Cerebellar cortex (tissue), 1 donor: ENCODE measurements around the gene TMEM44.
A peak's percentile ranks its signal among the peaks of the same experiment; 100 is the strongest.

Experiments used
- DNase-seq: peaks from one replicate; pipeline ENCODE4 v3.0.0-alpha.2; 2015; ENCODE audit warnings: low spot score

The TMEM44 gene

GRCh38 chr3:194633349-194634004 is at the start of gene TMEM44:
TMEM44 (minus strand) TSS chr3:194633419; CDS start chr3:194633215, 204 bp downstream.
- peak; percentile 42 for DNase-seq

DNA sequence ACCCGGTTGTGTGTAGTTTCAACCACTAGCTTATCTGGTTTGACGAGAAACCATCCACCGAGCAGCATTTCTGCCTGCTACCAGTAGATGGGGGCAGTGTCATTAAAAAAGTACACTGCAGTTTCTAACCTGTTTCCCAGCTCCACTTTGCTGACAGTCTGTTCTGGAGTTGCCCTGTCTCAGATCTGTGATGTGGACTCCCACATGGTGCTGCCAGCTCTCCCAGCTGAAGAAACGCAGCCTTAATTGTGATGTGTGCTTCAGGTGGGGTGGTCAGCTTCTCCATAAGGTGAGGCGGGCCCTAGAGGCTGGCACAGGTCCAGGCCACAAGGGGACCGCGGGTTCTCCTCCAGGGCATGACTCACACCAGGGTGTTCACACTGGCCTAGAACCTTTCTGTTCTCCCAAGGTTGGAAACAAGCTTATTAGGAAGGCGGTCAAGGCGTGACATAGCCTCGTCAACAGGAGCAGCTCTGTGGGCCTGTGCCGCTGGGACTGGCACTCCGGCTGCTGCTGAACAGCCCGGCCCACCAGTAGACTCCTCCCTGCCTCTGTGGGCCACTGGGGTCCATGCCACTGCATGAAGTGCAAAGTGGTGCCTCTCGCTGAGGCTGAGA is 49.6 kb upstream of the TMEM44 start:
- peak; percentile 91 for DNase-seq

DNA sequence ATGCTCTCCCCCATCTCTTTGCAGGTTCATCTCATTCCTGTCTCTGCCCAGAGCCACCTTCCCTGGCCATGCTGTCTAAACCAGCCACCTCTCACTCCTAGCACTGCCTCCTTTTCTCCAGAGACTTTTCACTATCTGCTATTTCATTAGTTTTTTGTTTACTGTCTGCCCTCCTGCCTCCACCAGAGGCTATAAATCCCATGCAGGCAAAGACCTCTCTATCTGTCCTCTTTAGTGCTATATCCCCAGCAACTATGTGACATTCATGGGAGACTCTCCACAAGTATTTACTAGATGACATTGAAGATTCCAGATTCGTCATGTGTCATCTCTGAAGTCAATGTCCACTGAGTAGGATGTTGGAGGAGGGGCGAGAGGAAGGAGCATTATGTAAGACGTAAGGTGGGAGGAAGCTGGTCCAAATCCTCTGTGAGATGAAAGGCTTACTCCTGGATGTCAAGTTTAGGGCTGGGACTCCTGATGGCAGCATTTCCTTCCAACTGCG is 49.0 kb upstream of the TMEM44 start:
- DNase-seq = no peak

DNA sequence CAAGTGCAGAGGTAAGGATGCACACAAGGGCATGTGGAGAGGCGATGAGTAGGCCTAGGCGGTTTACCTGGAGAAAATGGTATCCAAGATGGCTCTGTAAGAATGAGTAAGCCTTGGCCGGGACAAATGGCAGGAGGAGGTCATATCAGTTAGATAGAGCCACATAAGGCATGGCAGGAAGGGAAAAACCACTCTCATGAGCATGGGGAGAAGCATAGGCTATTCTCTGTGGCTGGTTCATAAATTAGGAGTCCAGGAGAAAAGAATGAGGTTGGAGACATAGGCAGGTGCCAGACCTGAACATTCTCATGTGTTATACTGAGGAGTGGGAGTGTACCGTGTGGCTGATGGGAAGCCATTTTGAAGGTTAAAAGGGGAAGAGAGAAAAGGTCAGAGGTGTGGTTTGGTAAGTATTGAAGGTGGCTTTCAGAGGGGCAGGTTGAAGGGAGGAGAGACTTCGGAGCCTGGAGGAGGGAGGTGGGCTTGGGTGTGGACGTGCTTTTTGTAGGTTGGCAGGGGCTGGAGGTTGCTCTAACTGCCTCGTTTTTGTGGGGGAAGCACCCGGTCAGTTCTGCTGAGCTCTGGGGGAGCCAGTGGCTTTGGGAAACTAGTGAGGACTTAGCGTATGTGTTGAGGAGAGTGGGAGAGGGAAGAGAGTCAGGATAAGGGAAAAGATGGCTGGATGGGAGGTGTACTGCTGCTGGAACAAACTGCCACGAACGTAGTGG is 47.8 kb upstream of the TMEM44 start:
- DNase-seq = no peak

DNA sequence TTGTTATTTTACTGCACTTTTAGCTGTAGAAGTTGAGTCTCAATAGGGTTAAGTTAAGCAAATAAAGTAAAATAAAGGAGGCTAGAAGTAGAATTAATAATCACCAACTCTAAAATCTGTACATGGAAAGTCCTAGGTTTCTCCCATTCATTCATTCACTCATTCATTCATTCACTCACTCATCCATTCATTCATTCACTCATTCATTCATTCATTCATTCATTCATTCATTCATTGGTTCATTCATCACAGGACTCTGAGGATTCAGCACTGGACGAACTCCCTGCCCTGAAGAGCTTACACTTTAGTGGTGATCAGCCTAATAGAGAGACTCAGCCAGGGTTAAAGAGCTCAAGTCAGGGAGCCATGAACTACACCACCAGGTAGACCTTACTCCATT is 43.3 kb upstream of the TMEM44 start:
- no peak for DNase-seq

GRCh38 chr3:194675680-194676079 is 42.5 kb upstream of the TMEM44 start:
- no peak for DNase-seq

GRCh38 chr3:194675081-194675640 is 41.9 kb upstream of the TMEM44 start:
- no peak for DNase-seq

DNA sequence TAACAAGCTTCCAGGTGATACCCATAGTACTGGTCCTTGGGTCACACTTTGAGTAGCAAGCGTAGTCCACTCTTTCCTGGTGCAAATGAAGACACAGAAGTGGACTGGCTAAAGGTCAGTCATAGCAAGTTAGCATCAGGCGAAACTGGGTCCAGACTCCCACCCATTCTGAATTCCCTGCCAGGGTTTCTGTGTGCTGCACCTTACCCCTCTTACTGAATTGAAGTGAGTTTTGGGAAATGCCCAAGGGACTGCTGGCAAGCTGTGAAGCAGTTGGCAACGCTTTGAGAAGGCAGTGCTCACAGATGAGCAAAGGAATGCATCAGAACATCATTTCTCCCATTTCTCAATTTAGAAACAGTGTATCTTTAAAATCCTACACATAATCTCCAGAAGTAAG is 40.5 kb upstream of the TMEM44 start:
- DNase-seq = no peak

GRCh38 chr3:194672876-194673275 is 39.7 kb upstream of the TMEM44 start:
- DNase-seq = no peak

DNA sequence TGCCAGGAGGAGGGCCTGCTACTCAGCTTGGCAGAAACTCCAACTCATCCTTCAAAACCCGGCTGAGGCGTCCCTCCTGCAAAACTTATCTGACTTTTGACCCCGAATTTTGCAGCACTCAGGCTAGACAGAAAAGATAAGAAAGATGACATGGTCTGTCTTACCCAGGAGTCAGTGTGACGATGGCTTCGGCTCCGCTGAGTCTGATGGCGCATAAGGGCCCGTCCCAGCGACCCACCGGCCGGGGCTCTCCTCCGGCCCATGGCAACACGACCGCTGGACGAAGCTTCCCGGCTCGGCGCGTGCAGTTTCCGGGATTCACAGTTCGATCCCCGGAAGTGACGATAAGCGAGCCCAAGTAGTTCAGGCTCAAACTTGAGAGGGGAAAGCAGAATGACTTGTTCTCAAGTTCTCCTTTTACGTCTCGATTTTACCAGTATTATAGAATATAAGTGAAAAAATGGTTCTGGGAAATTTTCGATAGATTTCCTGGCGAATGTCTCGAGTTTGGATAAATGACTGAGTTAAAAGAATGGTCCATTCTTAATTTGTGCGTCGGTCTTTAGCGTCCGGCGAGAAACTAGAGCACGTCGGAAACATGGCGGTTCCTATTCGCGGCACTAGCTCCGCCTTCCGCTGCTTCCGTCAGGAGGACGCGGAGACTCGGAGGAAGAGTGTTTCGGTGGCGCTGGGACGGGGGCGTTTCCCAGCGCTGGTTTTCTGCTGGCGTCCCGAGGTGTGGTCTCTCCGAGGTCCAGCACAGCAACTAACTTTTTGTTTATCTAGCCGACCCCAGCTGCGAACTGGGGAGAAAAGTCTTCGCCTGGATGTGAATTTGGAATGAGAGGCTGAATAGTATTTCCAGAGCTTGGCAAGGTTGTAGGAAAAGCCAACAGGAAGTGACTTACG is 38.9 kb upstream of the TMEM44 start, which contains the start of gene LSG1:
Gene LSG1, minus strand, starts transcription at position 292 of the 909 bp plus-strand sequence. Its CDS starts 29 bp downstream, at position 263.
- DNase-seq = peak; percentile 94

- DNase-seq = peak; percentile 47
These were observed 38.3 kb upstream of the TMEM44 start for GRCh38 chr3:194671511-194671899.

GRCh38 chr3:194667363-194667762 is 34.1 kb upstream of the TMEM44 start:
- DNase-seq = no peak

DNA sequence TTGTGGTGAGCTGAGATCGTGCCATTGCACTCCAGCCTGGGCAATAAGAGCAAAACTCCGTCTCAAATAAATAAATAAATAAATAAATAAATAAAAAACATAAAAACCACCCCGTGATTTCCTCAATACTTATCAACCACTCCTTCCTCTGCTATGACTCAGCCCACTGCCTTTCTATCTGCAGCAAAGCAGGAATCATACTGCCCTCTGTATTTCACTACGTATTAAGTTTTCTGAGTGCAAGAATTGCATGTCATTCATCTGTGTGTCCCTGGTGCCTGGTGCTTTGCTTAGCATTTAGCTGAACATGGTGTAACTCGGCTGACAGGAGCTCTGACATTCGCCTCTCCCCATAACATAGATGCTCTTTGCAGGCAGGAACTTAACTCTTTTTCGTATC is 31.6 kb upstream of the TMEM44 start:
- DNase-seq = no peak

DNA sequence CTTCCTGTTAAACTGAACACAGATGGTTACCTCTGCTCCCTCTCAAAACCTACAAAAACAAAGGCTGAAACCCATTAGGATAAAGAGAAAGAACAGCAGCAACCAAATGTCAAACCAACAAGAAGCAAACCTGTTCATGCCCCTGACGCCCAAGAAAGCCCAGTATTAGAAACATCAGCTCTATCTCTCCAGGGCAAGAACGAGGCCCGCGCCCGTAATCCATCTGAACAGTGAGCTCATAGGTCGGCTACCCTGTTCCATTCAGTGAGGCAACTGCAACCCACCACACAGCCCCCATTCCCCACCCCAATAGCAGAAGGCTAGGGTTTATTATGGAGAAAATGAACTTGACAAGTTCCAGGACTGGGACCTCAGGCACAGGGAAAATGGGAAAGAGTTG is 28.7 kb upstream of the TMEM44 start:
- DNase-seq = no peak

DNA sequence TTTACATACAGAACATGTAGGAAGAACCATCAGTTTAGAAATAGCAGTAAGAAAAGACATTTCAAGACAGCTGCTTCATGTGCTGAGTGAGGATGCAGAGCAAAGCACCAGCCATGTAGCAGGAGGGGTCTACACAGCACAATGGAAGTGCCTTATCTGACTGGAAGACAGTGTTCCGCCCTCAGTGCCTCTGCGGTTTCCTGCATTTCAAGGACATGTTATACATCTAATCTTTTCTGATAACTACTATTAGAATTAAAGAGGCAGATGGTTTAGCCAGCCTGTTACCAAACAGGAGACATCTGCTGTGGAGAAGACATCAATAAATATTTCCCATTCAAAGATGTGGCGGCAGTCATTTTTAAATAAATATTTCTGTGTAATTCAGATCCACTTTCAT is 28.2 kb upstream of the TMEM44 start:
- DNase-seq = no peak

GRCh38 chr3:194659778-194660177 is 26.6 kb upstream of the TMEM44 start:
- no peak for DNase-seq

DNA sequence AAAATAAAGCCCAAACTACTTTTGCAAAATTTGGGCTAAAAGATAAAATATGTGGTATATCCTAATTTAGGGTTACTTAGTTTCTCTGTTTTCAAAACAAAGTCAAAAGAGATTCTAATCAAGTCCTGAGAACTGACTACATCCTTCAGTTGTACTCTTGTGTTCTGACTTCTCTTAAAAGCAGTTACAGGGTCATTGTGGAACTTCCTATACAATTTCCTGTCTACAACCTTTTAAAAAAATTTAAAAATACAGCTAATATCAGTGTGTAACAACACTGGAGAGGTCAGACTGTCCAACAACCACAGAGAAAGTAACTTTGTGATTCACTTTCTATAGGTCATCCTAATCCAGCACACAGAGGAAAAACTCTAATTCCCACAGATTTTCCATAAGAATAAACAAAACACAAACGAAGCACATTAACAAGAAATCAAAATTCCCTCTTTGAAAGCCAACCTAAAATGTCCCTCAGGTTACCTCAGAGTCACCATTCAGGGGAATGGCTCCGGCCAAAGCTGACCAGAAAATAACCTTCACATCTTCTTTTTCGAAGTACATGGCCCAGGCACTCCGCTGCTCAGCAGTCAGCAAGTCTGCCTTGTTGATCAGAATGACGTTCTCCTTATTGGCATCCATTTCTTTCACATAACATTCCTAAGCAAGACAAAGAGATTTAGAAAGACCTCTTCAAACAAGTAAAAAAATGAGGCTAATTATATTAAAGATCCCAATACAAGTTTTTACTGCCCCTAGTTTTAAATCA is 25.4 kb upstream of the TMEM44 start:
- DNase-seq = no peak

DNA sequence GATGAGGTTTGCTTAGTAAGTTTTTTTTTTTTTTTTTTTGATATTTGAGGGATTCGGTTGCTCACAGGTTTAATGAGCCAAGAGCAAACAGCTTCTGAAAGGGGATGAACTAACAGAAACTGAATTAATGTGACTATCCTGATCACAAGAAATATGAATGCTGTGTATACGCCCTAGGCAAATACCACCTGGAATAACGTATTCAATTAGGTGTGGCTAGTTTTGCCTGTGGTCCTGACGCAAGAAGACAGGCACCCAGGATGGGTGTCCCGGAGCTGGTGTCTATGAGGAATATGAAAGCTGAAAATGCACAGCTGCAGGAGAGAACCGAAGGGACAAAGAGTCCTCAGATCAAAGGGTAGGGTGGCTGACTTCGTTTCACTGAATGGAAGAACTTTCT is 24.2 kb upstream of the TMEM44 start:
- DNase-seq = no peak

DNA sequence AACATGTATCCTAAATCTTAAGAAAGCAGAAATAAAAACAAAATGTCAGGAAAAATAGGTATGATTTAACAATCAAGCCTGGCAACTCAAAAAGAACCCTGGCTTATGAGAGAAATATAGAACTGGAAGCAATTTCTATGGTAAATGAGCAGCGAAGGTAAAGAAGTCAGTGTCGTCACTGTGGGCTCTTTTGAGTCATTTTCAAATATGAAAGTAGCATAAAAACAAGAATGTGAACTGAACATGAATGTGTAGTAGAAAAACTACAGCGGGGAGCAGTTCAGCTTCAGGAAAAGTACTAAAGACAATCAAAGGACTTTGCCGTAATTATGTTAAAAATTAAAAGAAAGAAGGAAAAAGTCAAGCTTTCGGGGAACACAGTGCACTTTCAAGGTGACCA is 21.2 kb upstream of the TMEM44 start:
- DNase-seq = no peak

DNA sequence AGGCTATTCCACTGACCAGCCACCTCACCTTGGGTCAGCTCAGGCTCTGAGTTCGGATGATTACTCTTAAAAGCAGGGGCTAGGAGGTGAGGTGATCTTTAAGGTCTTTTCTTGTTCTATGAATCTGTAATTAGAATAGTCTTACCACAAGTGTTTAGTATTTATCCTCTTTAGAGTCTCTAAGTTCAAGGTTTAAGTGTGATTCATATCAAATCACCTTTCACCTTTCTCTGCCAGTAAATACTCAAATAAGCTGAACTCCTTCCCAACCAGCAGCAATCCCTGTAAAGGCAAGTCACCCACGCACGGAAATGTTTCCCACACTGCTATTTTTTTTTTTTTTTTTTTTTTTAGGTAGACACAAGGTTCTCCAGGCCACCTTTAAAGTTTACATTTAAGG is 14.5 kb upstream of the TMEM44 start:
- no peak for DNase-seq

DNA sequence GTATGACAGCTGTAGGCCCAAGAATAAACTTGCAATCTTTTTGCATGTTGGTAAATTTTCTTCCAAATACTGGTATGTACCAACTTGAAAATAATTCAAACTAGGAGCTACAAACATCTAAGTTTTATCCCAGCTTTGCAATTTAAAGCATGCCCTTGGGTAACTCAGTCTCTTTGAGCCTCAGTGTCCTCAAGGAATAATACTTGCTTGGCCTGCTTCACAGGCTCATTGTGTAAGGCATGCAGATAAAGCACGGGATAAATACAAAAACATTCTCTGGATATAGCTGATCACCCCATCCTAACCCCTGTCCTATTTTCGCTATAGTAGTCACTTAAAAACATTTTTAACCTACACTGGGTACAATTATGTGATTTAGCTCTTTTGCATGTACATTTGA is 9.6 kb upstream of the TMEM44 start:
- no peak for DNase-seq
